Adipose tissue (tissue), 3 donors: ENCODE data around the gene MTM1. TPM values are rescaled to one million over a fixed set of nuclear protein-coding genes. Genes with fewer than 3 reads are reported as not detected.
A peak's percentile ranks its signal among the peaks of the same experiment; 100 is the strongest.

Experiments used
- H3K27ac ChIP-seq: one replicate; pipeline ENCODE4 v1.5.1; 2013; ENCODE audit warnings: low read depth, low read length
- WGBS, 3 donors: extraction: QIAGEN DNeasy Blood & Tissue Kit; methylation state at CpG; one replicate each; pipeline ENCODE4 v1.1.7; 2013; 5-methylcytosine and 5-hydroxymethylcytosine counted together
- polyA plus RNA-seq, 3 donors: library from polyadenylated mRNA; stranded (reverse); fragments of 200-250 nt; gene quantifications; one replicate each; pipeline ENCODE4 v1.2.3, GENCODE V29; 2013
- donor health status: healthy with polysubstance abuse.
- donor health status: Bipolar disorder and iron deficiency.
- donor health status: healthy.

MTM1 gene
- polyA plus RNA-seq, 3 donors: 2.8 to 4.9 (median 4.8) TPM

DNA sequence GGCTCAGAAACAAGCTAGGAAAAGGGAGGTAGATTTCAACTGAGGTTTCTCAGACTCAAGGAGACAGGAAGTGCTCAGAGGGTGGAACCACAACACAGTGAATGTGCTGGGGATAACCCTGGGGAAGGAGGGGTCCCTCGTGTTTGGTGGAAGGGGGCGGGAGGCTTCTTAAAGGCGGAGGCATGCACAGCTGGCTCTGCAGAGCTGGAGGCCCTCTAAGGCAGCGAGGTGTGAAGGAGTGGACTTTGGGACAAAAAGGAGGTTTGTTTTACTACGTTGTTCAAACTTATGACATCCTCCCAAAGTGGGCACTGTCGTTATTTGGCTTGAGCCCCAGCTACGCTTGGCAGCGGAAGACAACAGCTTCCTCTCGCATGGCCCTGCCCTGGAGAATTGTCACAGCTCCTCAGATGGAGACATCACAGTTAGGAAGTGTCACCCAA, 21.7 kb upstream of the MTM1 start:
- WGBS, 3 donors: 32 to 58% (median 43%) methylated on average over 7 to 9 of the region's 9 CpGs
- no peak overlapping the region for H3K27ac ChIP-seq

DNA sequence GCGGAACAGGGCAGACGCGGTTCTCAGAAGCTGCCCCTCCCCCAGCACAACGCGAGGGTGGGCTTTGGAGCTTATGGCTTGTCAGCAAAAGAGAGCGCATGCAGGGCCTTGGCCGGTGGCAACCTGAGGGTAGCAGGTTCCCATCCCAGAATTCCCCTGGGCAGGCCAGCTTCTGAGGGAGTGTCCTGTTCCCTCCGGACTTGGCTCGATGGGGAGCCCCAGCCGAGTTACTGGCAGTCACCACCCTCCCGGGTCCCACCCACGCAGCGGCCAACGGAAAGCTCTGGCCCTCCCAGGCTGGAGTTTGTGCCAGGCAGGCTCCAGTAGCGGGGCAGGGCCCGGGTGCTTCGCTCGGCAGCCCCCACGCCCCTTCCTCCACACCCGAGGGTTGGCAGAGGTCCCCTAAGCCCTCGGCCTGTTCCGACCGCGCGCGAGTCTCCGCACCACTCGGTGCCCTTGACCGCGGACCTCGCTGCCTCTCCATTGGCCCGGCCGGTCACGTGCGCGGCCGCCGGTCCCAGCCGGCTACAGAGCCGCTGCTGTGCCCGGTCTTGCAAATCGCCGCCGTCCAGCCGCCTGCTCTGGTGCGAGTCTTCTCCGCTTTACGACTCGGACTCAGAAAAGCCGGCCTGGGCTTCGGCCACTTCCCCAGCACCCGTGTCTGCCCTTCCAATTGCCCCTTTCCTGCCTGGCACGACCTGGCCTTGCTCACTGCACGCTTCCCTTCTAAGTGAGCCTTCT, 20.9 kb upstream of the MTM1 start:
- H3K27ac ChIP-seq: peak overlapping the region; percentile 55
- WGBS, 3 donors: 6 to 31% (median 7%) methylated on average over 16 to 54 of the region's 54 CpGs

DNA sequence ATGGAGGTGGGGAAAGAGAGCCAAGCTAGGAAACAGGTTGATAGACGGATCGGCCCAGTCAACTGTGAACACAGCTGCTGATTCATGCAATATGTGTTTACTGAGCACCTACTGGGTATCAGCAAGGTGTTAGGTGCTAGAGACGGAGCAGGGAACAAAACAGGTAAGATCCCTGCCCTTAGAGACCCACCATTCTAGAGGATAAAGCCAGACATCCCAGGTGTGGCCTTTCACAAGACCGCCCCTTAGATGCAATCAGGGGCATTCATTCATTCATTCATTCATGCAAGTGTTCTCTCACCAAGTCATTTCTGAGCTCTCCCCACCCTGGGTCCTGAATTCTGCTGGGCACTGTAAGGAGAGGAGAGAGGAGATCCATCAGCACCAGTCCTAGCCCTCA, 20.2 kb upstream of the MTM1 start:
- H3K27ac ChIP-seq: peak overlapping the region; percentile 55
- WGBS, 3 donors: 59 to 82% (median 79%) methylated on average over 4 of the region's 4 CpGs

DNA sequence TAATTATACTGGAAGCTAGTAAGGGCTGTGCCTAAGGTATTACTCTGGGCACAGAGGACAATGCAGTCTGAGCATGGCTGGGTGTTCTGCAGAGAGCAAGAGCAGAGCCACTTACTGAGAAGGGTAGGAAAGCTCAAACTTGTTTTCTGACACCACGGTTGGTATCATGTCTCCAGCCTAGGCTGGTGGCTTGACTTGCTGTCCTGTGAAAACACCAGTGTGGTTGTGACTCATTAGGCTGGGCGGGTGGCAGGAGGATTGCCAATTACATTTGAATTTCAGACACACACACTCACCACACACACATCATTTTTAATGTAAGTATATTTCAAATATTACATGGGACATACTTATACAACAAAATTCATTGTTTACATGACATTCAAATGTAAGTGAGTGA, 19.7 kb upstream of the MTM1 start:
- WGBS, 3 donors: 80 to 93% (median 84%) methylated on average over 2 of the region's 2 CpGs
- no peak overlapping the region for H3K27ac ChIP-seq

DNA sequence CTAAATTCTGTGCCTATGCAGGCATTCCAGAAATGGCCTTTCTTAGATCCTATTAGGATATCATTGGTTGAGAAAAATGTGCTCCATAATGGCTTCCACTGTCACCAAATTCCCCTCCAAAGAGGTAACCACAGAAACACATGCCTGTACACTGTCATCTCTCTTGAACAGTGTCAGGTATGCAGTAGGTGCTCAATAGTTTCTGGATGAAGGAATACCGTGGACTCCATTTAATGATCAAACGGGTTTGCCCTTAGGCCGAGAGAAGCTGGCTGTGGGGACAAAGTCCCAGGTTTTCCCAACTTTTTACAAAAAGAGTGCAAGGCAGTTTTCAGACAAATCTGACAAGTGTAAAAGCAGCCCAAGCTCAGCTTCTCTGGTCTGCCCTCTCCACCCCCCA, 16.5 kb upstream of the MTM1 start:
- 75 to 96% (median 94%) methylated on average over 3 of the region's 3 CpGs for WGBS, 3 donors
- H3K27ac ChIP-seq: no peak overlapping the region

DNA sequence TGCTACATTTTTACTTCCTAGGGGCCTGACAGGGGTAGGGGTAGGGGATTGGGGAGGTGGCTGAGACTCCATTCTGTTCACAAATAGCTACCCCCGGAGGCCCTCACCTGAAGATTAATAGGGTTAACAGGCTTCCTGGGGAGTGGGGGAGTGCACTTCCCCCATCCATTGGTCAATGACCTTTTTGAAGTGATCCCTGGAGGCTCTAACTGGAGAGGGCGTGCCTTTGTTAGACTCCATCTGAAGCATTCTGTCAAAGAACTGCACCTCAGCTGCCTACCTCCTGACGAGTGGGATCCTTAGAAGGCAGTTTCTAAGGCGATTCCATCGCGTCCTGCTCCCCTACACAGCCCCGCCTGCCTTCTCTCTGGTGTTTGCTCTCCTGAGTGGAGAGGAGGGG, 10.0 kb upstream of the MTM1 start:
- WGBS, 3 donors: 26 to 51% (median 41%) methylated on average over 7 of the region's 7 CpGs

DNA sequence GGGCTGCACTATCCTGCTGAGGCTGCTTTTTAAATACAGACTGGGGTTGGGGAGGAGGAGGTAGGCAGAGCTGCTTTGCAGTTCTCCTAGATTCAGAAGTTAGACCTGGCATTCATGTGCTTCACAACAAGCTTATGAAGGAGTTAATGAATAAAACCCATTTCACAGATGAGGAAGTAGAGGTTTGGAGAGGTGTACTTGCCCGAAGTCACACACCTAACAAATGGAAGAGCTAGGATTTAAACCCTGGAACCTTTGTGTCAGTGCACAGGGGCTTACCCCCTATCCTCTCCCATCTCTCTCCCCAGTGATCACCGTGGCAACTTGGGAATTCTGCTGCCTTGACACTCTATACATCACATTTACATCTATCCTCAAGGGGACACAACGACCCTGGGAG, 3.6 kb upstream of the MTM1 start:
- WGBS, 3 donors: 56 to 75% (median 57%) methylated on average over 3 of the region's 3 CpGs
- no peak overlapping the region for H3K27ac ChIP-seq

More for the DNA sequence above, 10.0 kb upstream of the MTM1 start:
- no peak overlapping the region for H3K27ac ChIP-seq

DNA sequence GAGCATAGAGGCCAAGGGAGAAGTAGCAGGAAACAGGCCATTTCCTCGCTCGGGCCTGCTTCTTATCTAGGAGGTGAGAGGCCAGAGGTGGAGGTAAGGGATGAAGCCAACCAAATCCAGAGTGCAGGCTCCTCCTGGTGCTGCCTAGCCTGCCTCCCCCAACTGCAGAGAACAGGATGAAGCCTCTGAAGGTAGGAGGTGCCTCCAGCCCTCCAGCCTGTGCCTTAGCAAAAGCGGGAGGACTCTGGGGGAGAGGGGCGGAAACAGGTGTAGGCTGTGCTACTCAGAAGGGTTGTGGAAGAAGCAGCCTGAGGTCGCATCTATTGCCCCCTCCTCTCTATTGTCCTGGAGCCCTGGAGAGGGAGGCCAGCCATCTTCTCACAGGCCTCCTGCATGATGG, 2.9 kb upstream of the MTM1 start:
- no peak overlapping the region for H3K27ac ChIP-seq
- 67 to 85% (median 84%) methylated on average over 4 to 5 of the region's 5 CpGs for WGBS, 3 donors

DNA sequence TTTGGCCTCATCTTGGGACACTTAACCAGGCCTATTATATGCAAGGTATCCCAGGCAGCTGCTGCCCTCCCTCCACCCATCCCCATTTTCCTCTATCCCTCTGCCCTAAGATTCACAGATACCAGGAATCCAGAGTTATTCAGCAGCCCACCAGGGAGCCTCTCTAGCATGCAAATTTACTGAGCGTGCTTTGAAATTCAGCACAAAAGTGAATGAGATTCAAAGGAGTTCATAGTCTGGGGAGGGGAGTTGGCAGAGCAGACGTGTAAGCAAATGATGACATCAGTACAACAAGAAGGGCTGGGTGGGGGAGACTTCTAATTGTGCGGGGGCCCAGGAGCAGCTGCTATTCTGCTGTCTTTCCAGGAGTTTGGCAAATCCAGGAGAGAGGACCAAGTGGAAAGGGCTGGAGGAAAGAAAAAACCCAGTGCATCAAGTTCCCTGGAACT, 1.7 kb upstream of the MTM1 start:
- WGBS, 3 donors: 51 to 78% (median 71%) methylated on average over 3 of the region's 3 CpGs
- H3K27ac ChIP-seq: no peak overlapping the region

DNA sequence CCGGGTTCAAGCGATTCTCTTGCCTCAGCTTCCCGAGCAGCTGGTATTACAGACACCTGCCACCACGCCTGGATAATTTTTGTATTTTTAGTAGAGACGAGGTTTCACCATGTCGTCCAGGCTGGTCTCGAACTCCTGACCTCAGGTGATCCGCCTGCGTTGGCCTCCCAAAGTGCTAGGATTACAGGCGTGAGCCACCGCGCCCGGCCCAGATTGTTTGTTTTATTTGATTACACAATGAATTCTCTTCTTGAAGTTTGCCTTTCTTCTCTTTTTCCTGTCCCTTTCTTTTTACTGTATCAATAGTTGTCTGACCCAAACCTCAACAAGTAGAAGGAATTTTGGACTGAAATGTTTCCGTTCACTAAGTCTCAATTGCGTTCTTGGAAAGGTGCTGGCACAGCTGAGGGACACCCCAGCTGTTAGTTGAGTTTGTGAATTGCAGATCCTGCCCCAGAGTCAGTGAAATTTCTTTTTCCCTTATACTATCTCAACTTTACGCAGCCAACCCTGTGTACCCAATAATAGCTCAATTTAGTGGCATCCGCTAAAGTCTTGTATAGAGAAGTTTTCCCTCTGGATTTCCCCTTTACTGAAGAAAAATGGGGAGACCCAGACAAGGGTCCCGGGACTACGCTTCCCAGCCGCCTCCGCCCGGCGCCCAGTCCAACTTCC, 639 bp upstream of the MTM1 start:
- WGBS, 3 donors: 47 to 59% (median 58%) methylated on average over 21 to 23 of the region's 23 CpGs

DNA sequence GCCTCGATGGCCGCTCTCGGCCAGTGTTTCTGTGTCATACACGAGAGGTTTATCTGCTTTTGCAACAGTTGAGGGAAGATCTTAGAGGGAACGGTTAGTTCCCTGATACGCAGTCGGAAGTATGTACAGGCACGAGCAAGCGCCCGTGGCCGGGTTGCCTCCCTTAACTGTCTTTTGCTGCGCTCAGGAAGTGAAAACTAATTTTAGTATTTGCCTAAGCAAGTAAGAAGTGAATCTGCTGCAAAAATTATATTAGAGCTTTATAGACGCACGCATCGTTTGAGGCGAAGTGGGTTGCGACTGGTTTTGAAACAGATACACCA, 695 bp downstream of the MTM1 start:
- H3K27ac ChIP-seq: no peak overlapping the region
- WGBS, 3 donors: 4 to 41% (median 5%) methylated on average over 17 of the region's 17 CpGs

More for the DNA sequence above, 639 bp upstream of the MTM1 start:
- no peak overlapping the region for H3K27ac ChIP-seq

DNA sequence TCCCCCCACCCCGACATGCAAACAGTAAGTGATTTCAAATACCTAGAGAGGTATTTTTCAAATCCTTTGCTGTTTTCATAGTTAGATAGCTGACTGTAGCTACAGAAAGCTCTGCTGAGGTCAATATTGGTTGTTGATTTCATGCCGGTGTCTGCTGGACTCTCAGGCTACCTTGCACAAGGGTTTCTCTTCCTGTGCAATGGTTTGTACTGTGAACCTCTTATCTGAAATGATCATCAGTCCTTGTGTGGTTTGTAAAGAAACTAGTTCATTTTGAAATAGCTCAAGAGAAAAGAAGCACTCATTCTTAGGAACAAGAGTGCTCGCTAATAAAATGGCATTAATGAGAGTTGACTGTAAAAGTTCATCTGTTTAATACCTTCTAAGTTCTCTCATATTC, 2.1 kb downstream of the MTM1 start:
- H3K27ac ChIP-seq: no peak overlapping the region

DNA sequence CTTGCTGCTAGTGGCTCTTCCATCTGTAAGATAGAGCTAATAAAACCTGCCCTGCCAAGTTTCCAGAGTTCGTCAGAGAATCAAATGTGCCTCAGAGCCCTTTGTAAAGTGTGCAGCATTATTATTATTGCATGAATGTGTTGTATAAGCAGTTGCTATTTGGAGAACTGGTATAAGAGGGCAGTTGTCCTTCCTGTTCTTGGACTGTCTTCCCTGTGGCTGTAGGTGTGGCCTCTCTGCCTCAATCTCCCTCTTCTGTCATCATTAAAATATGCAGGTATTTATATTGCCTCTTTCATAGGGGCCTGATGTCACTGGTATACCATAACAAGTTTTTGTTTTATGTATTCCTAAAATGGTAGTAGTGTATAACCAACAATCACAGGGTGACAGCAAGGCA, 3.8 kb downstream of the MTM1 start:
- H3K27ac ChIP-seq: no peak overlapping the region
- WGBS, 3 donors: 47 to 66% (median 50%) methylated on average over 1 of the region's 1 CpG

More for the DNA sequence above, 2.1 kb downstream of the MTM1 start:
- 26 to 62% (median 48%) methylated on average over 3 of the region's 3 CpGs for WGBS, 3 donors

DNA sequence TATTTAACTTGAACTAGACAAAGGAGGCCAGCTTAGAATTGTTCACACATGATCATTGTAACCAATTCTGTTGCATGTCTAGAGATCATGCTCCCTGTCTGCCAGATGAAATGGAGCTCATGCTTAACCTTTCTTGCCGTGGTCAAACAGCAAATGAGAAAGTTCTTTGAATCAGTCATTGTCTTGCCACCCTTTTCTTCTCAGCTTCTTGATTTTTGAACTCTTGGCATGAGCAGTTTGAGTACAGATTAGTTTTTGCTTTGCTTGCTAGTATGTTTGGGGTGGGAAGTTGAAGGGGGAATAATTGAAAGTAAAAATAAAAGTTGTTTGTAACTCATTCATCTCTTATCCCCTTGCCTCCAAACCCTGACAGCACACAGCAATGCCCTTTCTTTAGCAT, 4.7 kb downstream of the MTM1 start:
- no peak overlapping the region for H3K27ac ChIP-seq
- WGBS, 3 donors: 34 to 52% (median 48%) methylated on average over 1 of the region's 1 CpG

DNA sequence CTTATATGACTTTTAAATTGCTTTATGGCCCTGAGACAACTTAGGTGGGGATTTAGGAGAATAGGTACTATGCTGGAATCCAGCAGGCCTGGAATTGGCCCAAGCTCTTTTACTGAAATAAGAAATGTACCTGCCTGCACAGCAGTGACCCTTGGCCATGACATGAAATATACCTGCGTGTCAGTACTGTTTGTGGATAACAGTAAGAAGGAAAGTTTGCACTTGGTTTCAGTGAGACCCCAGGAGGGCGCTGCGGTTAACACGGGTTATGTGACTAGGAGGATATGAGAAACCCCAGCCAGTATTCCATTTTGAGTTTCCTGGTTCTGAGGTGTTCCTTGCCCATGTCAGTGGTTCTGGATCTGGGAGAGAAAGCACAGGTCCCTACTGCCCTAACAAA, 5.3 kb downstream of the MTM1 start:
- WGBS, 3 donors: 64 to 83% (median 80%) methylated on average over 4 of the region's 4 CpGs
- H3K27ac ChIP-seq: no peak overlapping the region

DNA sequence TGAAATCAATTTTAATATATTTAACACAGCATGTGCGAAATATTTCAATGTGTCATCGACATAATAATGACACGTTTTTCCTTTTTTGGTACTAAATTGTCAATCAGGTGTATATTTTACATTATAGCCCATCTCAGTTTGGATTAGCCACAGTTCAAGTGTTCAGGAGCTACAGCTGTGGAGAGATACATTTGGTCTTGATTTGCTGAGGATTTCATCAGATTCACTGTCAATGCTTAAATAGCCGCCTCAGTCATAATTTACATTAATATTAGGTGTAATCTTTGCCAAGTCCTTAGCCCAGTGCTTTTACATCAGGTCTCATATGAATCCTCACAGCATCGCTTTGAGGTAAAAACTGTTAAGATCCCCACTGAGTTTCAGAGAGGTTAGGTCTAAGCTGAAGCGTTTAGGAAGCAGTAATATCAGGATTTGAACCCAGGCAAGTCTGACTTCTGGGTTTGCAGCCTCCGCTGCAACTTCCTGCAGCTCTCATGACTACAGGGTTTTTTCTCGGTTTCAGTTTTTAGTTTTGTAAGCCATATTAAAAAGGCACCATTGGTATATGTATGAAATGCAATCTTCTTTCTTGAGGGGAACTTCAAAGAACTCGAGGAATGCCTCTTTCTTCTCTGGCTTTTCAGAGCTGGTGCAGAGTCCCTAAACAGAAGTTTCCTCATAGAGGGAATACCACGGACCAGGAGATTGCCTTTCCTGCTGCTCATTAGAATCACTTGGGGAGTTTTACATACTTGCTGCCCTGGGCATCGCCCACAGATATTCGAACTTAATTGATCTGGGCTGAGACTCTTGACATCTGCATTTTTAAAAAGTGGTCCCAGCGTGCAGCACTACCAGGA, 6.4 kb downstream of the MTM1 start:
- no peak overlapping the region for H3K27ac ChIP-seq
- WGBS, 3 donors: 42 to 80% (median 63%) methylated on average over 13 of the region's 13 CpGs

DNA sequence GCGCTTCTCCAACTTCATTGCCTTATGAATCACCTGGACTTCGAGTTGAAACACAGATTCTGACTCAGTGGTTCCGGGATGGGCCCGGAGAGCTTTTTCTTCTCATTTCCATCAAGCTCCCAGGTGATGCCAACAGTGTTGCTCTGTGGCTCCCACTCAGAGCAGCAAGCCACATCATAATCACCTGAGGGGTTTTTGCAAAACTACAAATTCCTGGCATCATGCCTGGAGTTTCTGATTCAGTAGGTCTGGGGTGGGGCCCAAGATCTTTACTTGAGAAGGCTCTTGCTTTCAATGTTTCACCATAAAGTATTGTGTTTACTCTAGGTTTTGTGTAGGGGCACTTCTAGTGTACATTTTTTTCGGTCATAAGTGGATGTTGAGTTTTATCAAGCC, 7.0 kb downstream of the MTM1 start:
- WGBS, 3 donors: 61 to 93% (median 81%) methylated on average over 5 of the region's 5 CpGs
- no peak overlapping the region for H3K27ac ChIP-seq

DNA sequence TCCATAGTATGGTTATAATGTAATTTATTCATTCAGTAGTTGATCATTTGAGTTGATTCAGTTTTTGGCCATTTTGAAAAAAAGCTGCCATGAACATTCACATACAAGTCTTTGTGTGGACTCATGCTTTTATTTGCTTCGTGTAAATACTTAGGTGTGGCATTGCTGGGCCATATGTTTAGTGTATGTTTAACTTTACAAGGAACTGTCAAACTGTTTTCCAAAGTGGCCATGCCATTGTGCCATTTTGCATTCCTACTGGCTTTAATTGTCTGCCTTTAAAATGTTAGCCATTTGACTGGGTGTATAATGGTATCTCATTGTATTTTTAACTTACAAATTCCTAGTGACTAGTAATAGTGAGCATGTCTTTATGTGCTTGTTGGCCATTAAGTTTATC, 8.8 kb downstream of the MTM1 start:
- WGBS, 3 donors: 50 to 91% (median 64%) methylated on average over 1 of the region's 1 CpG
- H3K27ac ChIP-seq: no peak overlapping the region

DNA sequence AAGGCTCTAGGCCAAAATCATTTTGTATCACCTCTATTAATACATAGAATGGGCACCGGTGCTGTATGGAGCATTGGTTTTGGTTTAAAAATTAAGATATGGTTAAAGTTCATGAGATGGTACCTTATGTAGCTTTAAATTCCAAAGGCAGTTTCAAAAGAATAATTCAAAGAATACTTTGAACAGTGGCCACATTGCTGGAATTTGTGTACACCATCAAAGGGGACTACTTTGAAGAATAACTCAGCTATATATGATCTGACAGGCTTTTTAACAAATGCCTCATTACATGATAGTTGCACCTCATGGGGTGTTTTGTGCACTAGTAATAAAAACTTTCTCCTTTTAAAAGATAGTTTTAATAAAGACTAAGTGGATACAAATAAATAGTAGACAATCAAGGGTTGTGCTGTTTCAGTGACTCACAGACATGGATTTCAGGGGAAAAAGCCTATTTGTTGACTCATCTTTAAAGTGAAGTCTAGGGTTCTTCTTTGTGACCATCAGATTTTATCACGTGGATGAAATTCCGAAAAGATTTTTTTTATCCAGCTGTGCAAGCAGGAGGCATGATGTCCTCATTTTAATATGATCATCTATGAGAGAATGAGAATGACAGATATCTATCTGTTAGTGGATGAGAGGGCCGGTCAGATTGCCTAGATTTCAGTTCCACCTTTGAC, 12.8 kb downstream of the MTM1 start:
- 77 to 80% (median 77%) methylated on average over 4 of the region's 4 CpGs for WGBS, 3 donors
- no peak overlapping the region for H3K27ac ChIP-seq
